Measurements from ENCODE around the gene ATP2B2. TPM values are rescaled to one million over a fixed set of nuclear protein-coding genes. Genes with fewer than 3 reads are reported as not detected.

The ATP2B2 gene
- total RNA-seq, 1 donor from 2014 or later: not detected

GRCh38 chr3:10375296-10376053, 129.9 kb downstream of the ATP2B2 start:
- no peak overlapping the region for H3K27ac Mint-ChIP-seq
- H3K9me3 Mint-ChIP-seq: no peaks in the 10 kb centered on the region
- intact Hi-C loops (cut with micrococcal nuclease): no loop called here
- peaks cover 1% of the 10 kb centered on the region for H3K4me1 Mint-ChIP-seq (ENCODE audit: low read depth)
- H3K4me3 Mint-ChIP-seq (ENCODE audit: low read depth): no peak overlapping the region
- no peaks in the 10 kb centered on the region for H3K36me3 Mint-ChIP-seq (ENCODE audit: low read depth)
- no peaks in the 10 kb centered on the region for H3K27me3 Mint-ChIP-seq (ENCODE audit: low read depth)
- no peak for DNase-seq (ENCODE audit: low spot score)

GRCh38 chr3:10374311-10374710, 131.1 kb downstream of the ATP2B2 start:
- Mint-ChIP-seq H3K4me1 (ENCODE audit: low read depth) (peaks cover 3% of the 10 kb centered on the region), H3K9me3 (no peaks in the 10 kb centered on the region), H3K4me3 (ENCODE audit: low read depth) (no peak overlapping the region), H3K27me3 (ENCODE audit: low read depth) (no peaks in the 10 kb centered on the region), H3K36me3 (ENCODE audit: low read depth) (no peaks in the 10 kb centered on the region), H3K27ac (no peak overlapping the region)
- no peak for DNase-seq (ENCODE audit: low spot score)
- intact Hi-C loops (cut with micrococcal nuclease): no loop called here

GRCh38 chr3:10373686-10374261, 131.6 kb downstream of the ATP2B2 start:
- peaks cover 3% of the 10 kb centered on the region for H3K4me1 Mint-ChIP-seq (ENCODE audit: low read depth)
- intact Hi-C loops (cut with micrococcal nuclease): no loop called here
- H3K36me3 Mint-ChIP-seq (ENCODE audit: low read depth): no peaks in the 10 kb centered on the region
- no peak overlapping the region for H3K4me3 Mint-ChIP-seq (ENCODE audit: low read depth)
- H3K27me3 Mint-ChIP-seq (ENCODE audit: low read depth): no peaks in the 10 kb centered on the region
- no peak for DNase-seq (ENCODE audit: low spot score)
- no peaks in the 10 kb centered on the region for H3K9me3 Mint-ChIP-seq
- H3K27ac Mint-ChIP-seq: no peak overlapping the region

- no peaks in the 10 kb centered on the region for H3K36me3 Mint-ChIP-seq (ENCODE audit: low read depth)
- peaks cover 8% of the 10 kb centered on the region for H3K4me1 Mint-ChIP-seq (ENCODE audit: low read depth)
- no peak for DNase-seq (ENCODE audit: low spot score)
- H3K9me3 Mint-ChIP-seq: no peaks in the 10 kb centered on the region
- intact Hi-C loops (cut with micrococcal nuclease): no loop called here
- no peaks in the 10 kb centered on the region for H3K27me3 Mint-ChIP-seq (ENCODE audit: low read depth)
- no peak overlapping the region for H3K4me3 Mint-ChIP-seq (ENCODE audit: low read depth)
- no peak overlapping the region for H3K27ac Mint-ChIP-seq
These were observed 133.6 kb downstream of the ATP2B2 start for GRCh38 chr3:10371789-10372188.

GRCh38 chr3:10371167-10371566, 134.2 kb downstream of the ATP2B2 start:
- Mint-ChIP-seq H3K27ac (no peak overlapping the region), H3K4me3 (ENCODE audit: low read depth) (no peak overlapping the region), H3K4me1 (ENCODE audit: low read depth) (peaks cover 14% of the 10 kb centered on the region), H3K9me3 (no peaks in the 10 kb centered on the region), H3K27me3 (ENCODE audit: low read depth) (no peaks in the 10 kb centered on the region), H3K36me3 (ENCODE audit: low read depth) (no peaks in the 10 kb centered on the region)
- intact Hi-C loops (cut with micrococcal nuclease): no loop called here
- DNase-seq (ENCODE audit: low spot score): no peak

- Mint-ChIP-seq H3K4me1 (ENCODE audit: low read depth) (peaks cover 18% of the 10 kb centered on the region), H3K4me3 (ENCODE audit: low read depth) (no peak overlapping the region), H3K36me3 (ENCODE audit: low read depth) (no peaks in the 10 kb centered on the region), H3K27ac (no peak overlapping the region), H3K27me3 (ENCODE audit: low read depth) (no peaks in the 10 kb centered on the region), H3K9me3 (no peaks in the 10 kb centered on the region)
- DNase-seq (ENCODE audit: low spot score): no peak
- intact Hi-C loops (cut with micrococcal nuclease): no loop called here
These were observed 135.0 kb downstream of the ATP2B2 start for GRCh38 chr3:10370429-10370828.

- intact Hi-C loops (cut with micrococcal nuclease): no loop called here
- Mint-ChIP-seq H3K4me3 (ENCODE audit: low read depth) (no peak overlapping the region), H3K4me1 (ENCODE audit: low read depth) (peaks cover 26% of the 10 kb centered on the region), H3K27ac (no peak overlapping the region), H3K27me3 (ENCODE audit: low read depth) (no peaks in the 10 kb centered on the region), H3K36me3 (ENCODE audit: low read depth) (no peaks in the 10 kb centered on the region), H3K9me3 (no peaks in the 10 kb centered on the region)
- DNase-seq (ENCODE audit: low spot score): no peak
These were observed 136.9 kb downstream of the ATP2B2 start for GRCh38 chr3:10368512-10368911.

GRCh38 chr3:10367506-10367905, 137.9 kb downstream of the ATP2B2 start:
- Mint-ChIP-seq H3K27me3 (ENCODE audit: low read depth) (no peaks in the 10 kb centered on the region), H3K27ac (peak overlapping the region; percentile 61), H3K4me1 (ENCODE audit: low read depth) (peaks cover 28% of the 10 kb centered on the region), H3K36me3 (ENCODE audit: low read depth) (no peaks in the 10 kb centered on the region), H3K4me3 (ENCODE audit: low read depth) (no peak overlapping the region), H3K9me3 (no peaks in the 10 kb centered on the region)
- intact Hi-C loops (cut with micrococcal nuclease): loop anchor here (2.0 kb wide), 2 partner anchors 69 to 183 kb away; no protein-coding TSS in a partner anchor
- DNase-seq (ENCODE audit: low spot score): no peak

GRCh38 chr3:10366651-10367101, 138.7 kb downstream of the ATP2B2 start:
- intact Hi-C loops (cut with micrococcal nuclease): loop anchor here (2.0 kb wide), 2 partner anchors 70 to 184 kb away; no protein-coding TSS in a partner anchor
- no peaks in the 10 kb centered on the region for H3K9me3 Mint-ChIP-seq

GRCh38 chr3:10365791-10366190, 139.6 kb downstream of the ATP2B2 start:
- Mint-ChIP-seq H3K9me3 (no peaks in the 10 kb centered on the region), H3K27me3 (ENCODE audit: low read depth) (peaks cover under 1% of the 10 kb centered on the region), H3K27ac (no peak overlapping the region), H3K4me3 (ENCODE audit: low read depth) (no peak overlapping the region), H3K4me1 (ENCODE audit: low read depth) (peaks cover 28% of the 10 kb centered on the region), H3K36me3 (ENCODE audit: low read depth) (no peaks in the 10 kb centered on the region)
- intact Hi-C loops (cut with micrococcal nuclease): loop anchor here (2.0 kb wide), 2 partner anchors 71 to 185 kb away; no protein-coding TSS in a partner anchor
- DNase-seq (ENCODE audit: low spot score): no peak

More at GRCh38 chr3:10366651-10367101, 138.7 kb downstream of the ATP2B2 start:
- Mint-ChIP-seq H3K27ac (peak overlapping the region; percentile 61), H3K4me3 (ENCODE audit: low read depth) (no peak overlapping the region), H3K27me3 (ENCODE audit: low read depth) (no peaks in the 10 kb centered on the region), H3K4me1 (ENCODE audit: low read depth) (peaks cover 28% of the 10 kb centered on the region), H3K36me3 (ENCODE audit: low read depth) (no peaks in the 10 kb centered on the region)
- DNase-seq (ENCODE audit: low spot score): no peak

GRCh38 chr3:10365316-10365715, 140.1 kb downstream of the ATP2B2 start:
- Mint-ChIP-seq H3K27me3 (ENCODE audit: low read depth) (peaks cover 1% of the 10 kb centered on the region), H3K27ac (no peak overlapping the region), H3K9me3 (no peaks in the 10 kb centered on the region), H3K4me1 (ENCODE audit: low read depth) (peaks cover 25% of the 10 kb centered on the region), H3K36me3 (ENCODE audit: low read depth) (no peaks in the 10 kb centered on the region), H3K4me3 (ENCODE audit: low read depth) (no peak overlapping the region)
- intact Hi-C loops (cut with micrococcal nuclease): no loop called here
- DNase-seq (ENCODE audit: low spot score): no peak

GRCh38 chr3:10364806-10365205, 140.6 kb downstream of the ATP2B2 start:
- H3K36me3 Mint-ChIP-seq (ENCODE audit: low read depth): no peaks in the 10 kb centered on the region
- H3K27ac Mint-ChIP-seq: no peak overlapping the region
- peaks cover 25% of the 10 kb centered on the region for H3K4me1 Mint-ChIP-seq (ENCODE audit: low read depth)
- H3K4me3 Mint-ChIP-seq (ENCODE audit: low read depth): no peak overlapping the region
- H3K9me3 Mint-ChIP-seq: no peaks in the 10 kb centered on the region
- intact Hi-C loops (cut with micrococcal nuclease): no loop called here
- DNase-seq (ENCODE audit: low spot score): no peak
- peaks cover 1% of the 10 kb centered on the region for H3K27me3 Mint-ChIP-seq (ENCODE audit: low read depth)

GRCh38 chr3:10363935-10364334, 141.5 kb downstream of the ATP2B2 start:
- H3K4me3 Mint-ChIP-seq (ENCODE audit: low read depth): no peak overlapping the region
- peaks cover 1% of the 10 kb centered on the region for H3K27me3 Mint-ChIP-seq (ENCODE audit: low read depth)
- H3K27ac Mint-ChIP-seq: peak overlapping the region; percentile 43
- no peak for DNase-seq (ENCODE audit: low spot score)
- H3K9me3 Mint-ChIP-seq: no peaks in the 10 kb centered on the region
- no peaks in the 10 kb centered on the region for H3K36me3 Mint-ChIP-seq (ENCODE audit: low read depth)
- intact Hi-C loops (cut with micrococcal nuclease): no loop called here
- peaks cover 25% of the 10 kb centered on the region for H3K4me1 Mint-ChIP-seq (ENCODE audit: low read depth)

Measured in activated T-helper 2 cell treated with anti-CD3 and anti-CD28 coated beads, Interferon-gamma antibody, Interleukin-2, Interleukin-4, amounts not matched to agents 10 μg/mL and 5 μg/mL and 100 μg/mL, durations not matched to agents 14 hours and 24 hours and 36 hours (primary cell).